AG09309 (cell line): ENCODE results near the gene FCGBP.
"Not testable (repeated sequence)": the region's sequence is repeated elsewhere in the genome, so short reads cannot be mapped to it uniquely, and the experiment has no call there.

Source experiments
- DNase-seq: peaks from one replicate; pipeline ENCODE4 v3.0.0-alpha.2; 2010; ENCODE audit warnings: low read depth
- H3K4me3 ChIP-seq: 2 replicates; pipeline ENCODE4 v1.5.1; 2011; ENCODE audit warnings: mild to moderate bottlenecking, low read depth, low read length, moderate library complexity; ENCODE audit not compliant: control insufficient read depth
- CTCF ChIP-seq: IDR thresholded peaks from 2 replicates; pipeline ENCODE4 v1.5.1; 2011; ENCODE audit warnings: mild to moderate bottlenecking, low read depth, low read length, inconsistent platforms; ENCODE audit not compliant: insufficient read depth, control insufficient read depth; ENCODE audit errors: missing control alignments

The FCGBP gene

DNA sequence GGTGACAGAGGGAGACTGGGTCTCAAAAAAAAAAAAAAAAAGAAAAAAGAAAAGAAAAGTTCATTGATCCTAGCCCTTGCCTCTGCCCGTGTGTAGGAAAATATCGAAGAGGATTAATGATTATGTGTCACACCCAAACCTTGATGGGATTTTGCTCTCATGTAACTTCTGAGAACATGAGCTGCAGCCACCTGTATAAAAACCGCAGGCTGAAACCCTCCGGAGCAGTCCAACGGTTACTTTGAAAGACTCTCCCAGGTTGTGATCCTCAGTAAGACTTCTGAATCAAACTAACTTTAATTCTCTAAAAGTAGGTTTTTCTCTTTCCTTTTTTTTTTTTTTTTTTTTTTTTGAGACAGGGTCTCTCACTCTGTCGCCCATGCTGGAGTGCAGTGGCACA, 32.2 kb upstream of the FCGBP start:
- TF ChIP-seq CTCF = no peak
- DNase-seq = no peak

DNA sequence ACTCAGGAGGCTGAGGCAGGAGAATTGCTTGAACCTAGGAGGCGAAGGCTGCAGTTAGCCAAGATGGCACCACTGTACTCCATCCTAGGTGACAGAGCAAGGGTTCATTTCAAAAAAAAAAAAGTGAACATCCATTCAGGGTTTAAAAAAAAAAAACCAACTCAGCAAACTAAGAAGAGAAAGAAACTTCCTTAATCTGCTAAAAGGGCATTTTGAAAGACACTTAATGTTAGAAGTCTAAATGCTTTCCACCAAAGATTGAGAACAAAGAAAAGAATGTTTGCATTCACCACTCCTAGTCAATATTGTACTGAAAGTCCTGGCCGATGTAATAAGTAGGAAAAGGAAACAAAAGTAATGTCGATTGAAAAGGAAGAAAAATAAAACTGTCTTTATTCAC, 29.5 kb upstream of the FCGBP start:
- TF ChIP-seq CTCF = no peak
- no peak overlapping the region for H3K4me3 ChIP-seq
- DNase-seq = no peak

More for the DNA sequence above, 32.2 kb upstream of the FCGBP start:
- no peak overlapping the region for H3K4me3 ChIP-seq

- H3K4me3 ChIP-seq, DNase-seq: not testable (repeated sequence)
Observed at GRCh38 chr19:39959407-39959806, 25.0 kb upstream of the FCGBP start.

GRCh38 chr19:39958942-39959341, 24.5 kb upstream of the FCGBP start:
- not testable (repeated sequence) for H3K4me3 ChIP-seq, DNase-seq

- not testable (repeated sequence) for H3K4me3 ChIP-seq, DNase-seq
Observed at GRCh38 chr19:39957886-39958285, 23.5 kb upstream of the FCGBP start.

GRCh38 chr19:39953915-39954314, 19.5 kb upstream of the FCGBP start:
- H3K4me3 ChIP-seq = no peak overlapping the region

GRCh38 chr19:39951686-39952085, 17.3 kb upstream of the FCGBP start:
- H3K4me3 ChIP-seq = no peak overlapping the region

More at GRCh38 chr19:39953915-39954314, 19.5 kb upstream of the FCGBP start:
- no peak for TF ChIP-seq CTCF
- no peak for DNase-seq

GRCh38 chr19:39951065-39951650, 16.7 kb upstream of the FCGBP start:
- no peak for DNase-seq
- no peak overlapping the region for H3K4me3 ChIP-seq
- no peak for TF ChIP-seq CTCF

More at GRCh38 chr19:39951686-39952085, 17.3 kb upstream of the FCGBP start:
- DNase-seq = peak; percentile 5
- TF ChIP-seq CTCF = no peak
